Activated CD4-positive, alpha-beta T cell treated with anti-CD3 and anti-CD28 coated beads for 4 hours (primary cell): Measurements from ENCODE around the gene KLHDC4.
"Not testable (repeated sequence)": the region's sequence is repeated elsewhere in the genome, so short reads cannot be mapped to it uniquely, and the experiment has no call there.

Source experiments
- DNase-seq, 2 donors: peaks; one replicate each; pipeline ENCODE4 v3.0.0-alpha.2; 2020

The KLHDC4 gene

GRCh38 chr16:87787451-87788091 is 21.8 kb upstream of the KLHDC4 start:
- DNase-seq = not testable (repeated sequence)

DNA sequence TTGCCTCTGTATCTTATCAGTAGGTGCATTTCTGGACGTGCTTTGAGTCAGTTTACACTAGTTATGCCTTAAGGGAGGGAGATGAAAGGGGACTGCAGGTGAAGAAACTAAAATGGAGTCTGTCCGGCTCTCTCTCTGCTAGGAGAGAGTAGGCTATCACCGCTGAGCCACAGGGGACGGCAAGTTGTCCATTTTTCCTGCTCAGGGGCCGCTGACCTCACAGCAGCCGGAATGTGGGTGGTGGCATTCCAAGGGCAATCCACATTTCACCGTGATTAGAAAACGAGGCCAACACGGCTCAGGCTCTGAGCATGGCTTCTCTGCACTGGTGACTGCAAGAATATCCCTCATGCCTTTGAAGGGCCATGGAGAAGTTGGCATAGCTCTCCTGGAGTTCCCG is 19.0 kb upstream of the KLHDC4 start:
- DNase-seq = no peak

DNA sequence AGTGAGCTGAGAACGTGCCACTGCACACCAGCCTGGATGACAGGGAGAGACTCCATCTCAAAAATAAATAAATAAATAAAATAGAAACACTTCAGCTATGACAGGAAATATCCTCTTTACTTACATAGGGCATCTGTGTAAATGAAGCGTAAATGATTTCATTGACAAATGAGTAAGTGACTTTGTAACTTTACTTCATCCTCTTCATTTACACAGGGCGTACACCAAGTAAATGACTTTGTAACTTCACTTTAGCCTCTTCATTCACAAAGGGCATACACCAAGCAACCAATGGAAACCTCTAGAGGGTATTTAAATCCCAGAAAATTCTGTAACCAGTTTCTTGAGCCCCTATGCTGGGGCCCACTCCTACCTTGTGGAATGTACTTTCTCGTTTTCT is 16.2 kb upstream of the KLHDC4 start:
- DNase-seq = no peak

- DNase-seq = peak; percentile 48 to 63
Measured at GRCh38 chr16:87780385-87780989, 14.7 kb upstream of the KLHDC4 start.

- peak; percentile 93 to 96 for DNase-seq
Measured at GRCh38 chr16:87778830-87779579, 13.2 kb upstream of the KLHDC4 start.

DNA sequence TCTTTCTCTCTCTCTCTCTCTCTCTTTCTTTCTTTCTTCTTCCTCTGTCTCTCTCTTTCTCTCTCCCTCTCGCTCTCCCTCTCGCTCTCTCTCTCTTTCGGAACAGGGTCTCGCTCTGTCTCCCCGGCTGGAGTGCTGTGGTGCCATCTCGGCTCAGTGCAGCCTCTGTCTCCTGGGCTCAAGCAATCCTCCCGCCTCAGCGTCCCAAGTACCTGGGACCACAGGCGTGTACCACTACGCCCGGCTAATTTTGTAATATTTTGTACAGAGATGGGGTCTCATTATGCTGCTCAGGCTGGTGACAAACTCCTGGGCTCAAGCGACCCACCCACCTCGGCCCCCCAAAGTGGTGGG is 12.7 kb upstream of the KLHDC4 start:
- no peak for DNase-seq

DNA sequence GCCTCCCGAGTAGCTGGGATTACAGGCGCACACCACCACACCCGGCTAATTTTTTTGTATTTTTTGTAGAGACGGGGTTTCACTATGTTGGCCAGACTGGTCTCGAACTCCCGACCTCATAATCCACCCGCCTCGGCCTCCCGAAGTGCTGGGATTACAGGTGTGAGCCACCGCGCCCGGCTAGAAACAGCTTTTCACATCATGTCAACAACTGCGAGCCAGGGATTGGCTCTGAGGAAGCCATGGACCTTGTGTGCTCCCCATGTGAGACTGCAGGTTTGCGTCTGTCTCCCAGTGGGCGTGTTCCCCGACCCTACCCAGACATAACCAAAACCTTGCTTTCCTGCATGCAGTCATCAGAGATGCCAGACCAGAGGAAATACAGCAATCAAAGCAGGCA is 8.1 kb upstream of the KLHDC4 start:
- DNase-seq = not testable (repeated sequence)

GRCh38 chr16:87767456-87767855 is 1.7 kb upstream of the KLHDC4 start:
- not testable (repeated sequence) for DNase-seq

DNA sequence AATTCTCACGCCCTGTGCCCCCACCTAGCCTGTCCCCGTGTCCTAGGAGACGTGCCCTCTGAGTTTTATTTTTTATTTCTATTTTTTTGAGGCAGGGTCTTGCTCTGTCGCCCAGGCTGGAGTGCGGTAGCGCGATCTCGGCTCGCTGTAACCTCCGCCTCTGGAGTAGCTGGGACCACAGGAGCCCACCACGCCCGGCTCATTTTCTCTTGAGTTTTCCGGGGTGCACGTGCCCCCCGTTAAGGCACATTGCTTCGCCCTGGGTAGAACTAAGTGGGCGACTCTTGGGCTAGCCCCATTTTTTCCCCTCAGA is 655 bp upstream of the KLHDC4 start:
- no peak for DNase-seq

- DNase-seq = peak; percentile 54 to 55
Measured at GRCh38 chr16:87765473-87765775, 362 bp downstream of the KLHDC4 start.

DNA sequence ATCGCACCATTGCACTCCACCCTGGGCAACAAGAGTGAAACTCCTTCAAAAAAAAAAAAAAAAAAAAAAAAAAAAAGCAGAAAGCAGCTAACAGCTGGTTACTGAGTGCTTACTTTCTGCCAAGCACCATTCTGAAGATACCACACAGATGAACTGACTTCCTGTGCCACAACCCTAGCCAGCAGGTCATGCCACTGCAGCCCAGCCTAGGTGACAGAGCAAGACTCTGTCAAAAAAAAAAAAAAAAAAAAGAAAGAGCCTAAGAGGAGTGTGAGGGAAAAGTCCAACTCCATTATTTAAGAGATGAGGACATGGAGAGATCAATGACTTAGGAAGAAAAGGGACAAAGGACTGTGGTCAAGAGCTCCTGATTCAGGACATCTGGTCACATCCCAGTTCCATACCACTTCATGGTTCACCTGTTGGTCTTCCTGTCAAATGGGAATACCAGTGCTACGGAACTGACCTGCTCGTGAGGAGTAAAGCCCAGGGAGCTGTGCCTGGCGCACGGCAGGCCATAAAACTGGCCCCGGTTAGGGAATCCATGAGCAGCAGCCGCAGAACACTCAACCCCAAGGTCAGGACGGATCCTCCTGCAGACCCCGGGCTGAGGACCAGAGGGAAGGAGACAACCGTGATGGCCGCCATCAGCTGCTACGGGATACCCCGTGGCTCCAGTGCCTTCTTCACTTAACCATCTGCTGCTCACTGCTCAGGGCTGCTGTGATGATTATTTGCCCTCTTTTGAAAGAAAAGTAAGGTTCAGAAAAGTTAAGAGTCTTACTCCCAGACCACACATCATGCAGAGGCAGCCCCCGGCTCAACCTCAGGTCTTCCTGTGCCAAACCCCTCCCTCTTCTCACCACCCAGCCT is 950 bp downstream of the KLHDC4 start:
- peak in 1 of 2 donors; percentile 9 for DNase-seq

- DNase-seq = no peak
Measured at GRCh38 chr16:87762620-87763019, 3.2 kb downstream of the KLHDC4 start.

DNA sequence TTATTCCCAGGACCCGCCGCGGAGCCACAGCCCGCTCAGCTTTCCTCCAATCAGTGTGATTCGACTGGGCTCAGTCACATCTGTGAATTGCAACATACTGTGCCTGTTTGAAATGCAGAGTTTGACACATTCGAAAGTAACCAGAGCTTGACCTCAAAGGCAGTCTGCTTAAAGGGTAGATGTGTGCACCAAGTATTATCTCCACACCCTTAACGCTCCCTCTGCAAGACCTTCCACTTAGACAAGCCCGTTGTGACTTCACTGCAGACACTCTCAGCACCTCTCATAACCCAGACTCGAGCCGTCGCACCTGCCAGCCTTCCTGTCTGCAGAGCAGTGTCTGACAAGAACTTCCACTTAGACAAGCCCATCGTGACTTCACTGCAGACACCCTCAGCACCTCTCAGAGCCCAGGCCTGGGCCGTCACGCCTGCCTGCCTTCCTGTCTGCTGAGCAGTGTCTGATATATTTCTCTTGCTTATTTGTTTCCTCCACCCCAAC is 3.7 kb downstream of the KLHDC4 start:
- no peak for DNase-seq

GRCh38 chr16:87761060-87761459 is 4.7 kb downstream of the KLHDC4 start:
- DNase-seq = no peak

DNA sequence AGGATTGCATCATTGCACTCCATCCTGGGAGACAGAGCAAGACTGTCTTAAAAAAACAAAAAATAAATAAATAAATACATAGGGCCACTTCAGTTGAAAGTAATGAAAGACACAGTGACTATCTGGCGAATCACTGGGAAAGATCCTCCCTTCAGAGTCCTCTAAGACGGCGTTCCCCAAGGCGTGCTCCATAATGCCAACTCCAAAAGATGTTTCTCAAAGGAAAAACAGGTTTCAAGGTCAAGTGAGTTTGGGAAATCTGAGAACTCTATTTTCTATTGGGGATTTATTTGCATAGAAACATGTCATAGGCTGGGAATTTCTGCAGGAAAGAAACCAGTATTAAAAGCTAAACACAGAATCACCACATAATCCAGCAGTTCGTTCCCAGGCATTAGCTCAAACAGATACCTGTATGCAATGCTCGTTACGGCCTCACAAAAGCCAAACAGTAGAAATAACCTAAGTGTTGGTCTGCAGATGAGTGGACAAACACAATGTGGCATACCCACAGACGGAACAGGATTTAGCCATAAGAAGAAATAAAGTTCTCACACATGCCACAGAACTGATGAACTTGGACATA is 7.9 kb downstream of the KLHDC4 start:
- no peak for DNase-seq

DNA sequence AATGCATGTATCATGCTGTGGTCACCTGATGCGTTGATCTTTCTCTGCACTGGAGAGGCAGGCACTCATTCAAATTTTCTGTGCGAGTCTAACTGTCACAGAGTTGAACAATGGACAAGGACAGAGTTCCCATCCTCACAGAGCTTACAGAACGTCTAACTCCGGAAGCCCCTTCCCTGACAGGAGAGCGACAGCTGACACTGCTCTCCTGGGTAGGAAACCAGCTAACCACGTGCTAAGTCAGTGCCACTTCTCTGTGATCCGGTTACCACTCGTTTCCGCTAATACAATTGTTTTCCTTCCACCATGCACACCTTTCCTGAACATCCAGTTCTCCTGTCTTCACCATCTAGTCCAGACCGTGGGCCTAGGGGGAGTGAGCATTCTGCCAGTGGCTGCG is 11.3 kb downstream of the KLHDC4 start:
- DNase-seq = no peak

DNA sequence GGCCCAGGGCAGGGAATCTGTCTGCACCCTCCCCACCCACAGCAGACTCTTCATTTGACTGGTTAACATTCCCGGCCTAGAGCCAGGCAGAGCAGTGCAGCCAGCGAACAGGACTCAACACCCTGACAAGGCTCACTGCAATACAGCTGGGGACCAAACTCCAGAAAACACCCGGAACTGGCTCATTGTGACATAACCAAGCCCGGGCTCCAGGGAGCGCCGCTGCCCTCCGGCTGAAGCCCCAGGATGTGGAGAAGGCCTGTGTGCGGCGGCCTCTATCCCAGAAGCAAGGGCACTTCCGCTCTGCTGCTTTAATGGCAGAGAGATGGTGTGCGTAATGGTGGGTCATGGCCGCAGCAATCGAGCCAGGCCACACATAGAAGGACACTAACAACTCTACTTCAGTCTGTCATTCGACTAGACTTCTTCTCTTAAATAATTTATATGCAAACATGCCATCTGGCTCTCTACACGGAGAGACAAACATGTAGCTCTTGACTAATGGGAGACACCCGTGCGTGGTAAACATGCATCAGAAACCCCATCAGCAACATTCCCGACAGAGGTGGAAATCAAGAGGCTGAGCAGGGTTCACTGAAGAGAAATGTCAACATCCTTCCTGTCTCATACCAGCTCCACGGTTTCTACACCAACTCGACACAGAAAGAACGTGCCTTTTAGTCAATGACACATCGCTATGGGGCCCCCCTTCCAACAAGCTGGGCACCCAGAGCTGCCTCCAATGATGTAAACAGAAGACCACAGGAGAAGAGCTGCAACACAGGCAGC is 18.0 kb downstream of the KLHDC4 start:
- no peak for DNase-seq

- no peak for DNase-seq
Measured at GRCh38 chr16:87746178-87746577, 19.6 kb downstream of the KLHDC4 start.

- no peak for DNase-seq
Measured at GRCh38 chr16:87744750-87745514, 20.9 kb downstream of the KLHDC4 start.

DNA sequence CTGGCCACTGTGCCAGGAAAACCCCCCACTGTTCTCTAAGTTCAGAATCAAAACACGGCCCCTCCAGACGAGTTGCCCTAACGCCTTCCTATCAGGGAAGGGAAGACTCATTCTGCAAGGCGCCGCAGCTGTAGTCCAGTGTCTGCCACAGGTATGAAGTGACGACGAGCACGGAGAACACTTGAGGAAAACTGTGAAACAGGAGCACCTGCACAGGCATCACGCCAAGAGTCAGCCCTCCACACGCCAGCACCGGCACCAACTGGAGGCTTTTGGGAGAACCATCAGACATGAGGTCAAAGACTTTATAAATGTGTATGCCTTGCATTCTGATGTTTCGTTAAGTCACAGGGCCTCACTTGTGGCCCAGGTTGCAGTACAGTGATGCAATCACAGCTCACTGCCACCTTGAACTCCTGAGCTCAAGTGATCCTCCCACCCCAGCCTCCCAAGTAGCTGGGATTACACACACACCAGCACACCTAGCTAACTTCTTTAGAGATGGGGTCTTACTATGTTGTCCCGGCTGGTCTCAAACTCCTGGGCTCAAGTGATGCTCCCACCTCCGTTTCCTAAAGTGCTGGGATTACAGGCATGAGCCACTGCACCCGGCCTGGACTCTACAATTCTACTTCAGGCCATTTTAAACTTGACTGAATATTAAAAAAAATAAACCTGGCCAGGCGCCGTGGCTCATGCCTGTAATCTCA is 22.9 kb downstream of the KLHDC4 start:
- DNase-seq = no peak
